Measurements from ENCODE around the gene OSR1.
A peak's percentile ranks its signal among the peaks of the same experiment; 100 is the strongest.

- TF ChIP-seq FOXM1 (IDR thresholded peaks at IDR 0.05; ENCODE audit: low read depth): no peak
- no peak for TF ChIP-seq USF2 (IDR thresholded peaks at IDR 0.05; ENCODE audit: borderline replicate concordance, low read depth, low read length)
- no peak for TF ChIP-seq EP300 (IDR thresholded peaks at IDR 0.05; ENCODE audit: borderline replicate concordance in 1 of 2, low read depth in 1 of 2, low read length in 1 of 2)
- peak; percentile 59 for TF ChIP-seq CTCF (IDR thresholded peaks at IDR 0.05)
- no peak for TF ChIP-seq TCF12 (IDR thresholded peaks at IDR 0.05)
- no peak for TF ChIP-seq JUND (IDR thresholded peaks at IDR 0.05)
- TF ChIP-seq TAF1 (IDR thresholded peaks at IDR 0.05; ENCODE audit: borderline replicate concordance, low read depth, low read length): no peak
- TF ChIP-seq SMC3 (IDR thresholded peaks at IDR 0.05; ENCODE audit: low read depth, low read length): peak; percentile 48
- no peak for TF ChIP-seq POLR2AphosphoS5 (IDR thresholded peaks at IDR 0.05; ENCODE audit: low read depth, low read length)
- TF ChIP-seq RAD21 (IDR thresholded peaks at IDR 0.05; ENCODE audit: low read length): peak; percentile 43
- no peak for TF ChIP-seq MAX (IDR thresholded peaks at IDR 0.05; ENCODE audit: low read depth)
Observed at GRCh38 chr2:19369341-19369955, 11.0 kb upstream of the OSR1 start.

All from SK-N-SH (cell line).